Right lobe of liver (tissue), 6 donors: ENCODE measurements around the gene KIAA1958. TPM values are rescaled to one million over a fixed set of nuclear protein-coding genes. Genes with fewer than 3 reads are reported as not detected.

ENCODE experiments used
- ATAC-seq, 4 donors: fragments of 200-7000 bp; cut with Tn5 transposase; one replicate each; pipeline ENCODE4 v1.9.1; 2020; ENCODE audit warnings: mild to moderate bottlenecking in 4 of 4, moderate library complexity in 4 of 4
- DNase-seq, 3 donors: peaks; one replicate each; pipeline ENCODE4 v3.0.0-alpha.2; 2020
- H3K27ac ChIP-seq, 3 donors: fragments of 200-600 bp; one replicate each; pipeline ENCODE4 v1.8.0; 2022
- H3K27me3 ChIP-seq, 2 donors: fragments of 200-600 bp; one replicate each; pipeline ENCODE4 v1.8.0; 2022
- H3K36me3 ChIP-seq, 4 donors: fragments of 200-600 bp; sonication (generic) in 1 of 4; one replicate each; pipeline versions ENCODE4 v1.5.1 to v1.8.0; 2017 to 2022; ENCODE audit warnings: control low read depth in 1 of 4
- H3K4me1 ChIP-seq, 4 donors: fragments of 200-600 bp; sonication (generic) in 1 of 4; one replicate each; pipeline versions ENCODE4 v1.5.1 to v1.8.0; 2017 to 2022; ENCODE audit warnings: control low read depth in 1 of 4
- H3K4me3 ChIP-seq, 3 donors: fragments of 200-600 bp; one replicate each; pipeline ENCODE4 v1.8.0; 2022
- H3K9me3 ChIP-seq, 4 donors: fragments of 200-600 bp; sonication (generic) in 1 of 4; one replicate each; pipeline versions ENCODE4 v1.5.1 to v1.8.0; 2017 to 2022; ENCODE audit warnings: control low read depth in 1 of 4
- CTCF ChIP-seq, 4 donors: fragments of 200-600 bp in 3 of 4; fragments of 450-650 bp in 1 of 4; IDR thresholded peaks; one replicate each; pipeline versions ENCODE4 v1.5.1 to v1.8.0; 2016 to 2022; ENCODE audit warnings: antibody characterized with exemption in 4 of 4, mild to moderate bottlenecking in 2 of 4
- POLR2A ChIP-seq: fragments of 450-650 bp; IDR thresholded peaks from one replicate; pipeline ENCODE4 v1.6.1; 2017; ENCODE audit warnings: antibody characterized with exemption, mild to moderate bottlenecking
- WGBS: methylation state at CpG from one replicate; pipeline ENCODE4 v1.1.6; 2018; ENCODE audit warnings: low coverage, low lambda C conversion rate; ENCODE audit not compliant: insufficient coverage; ENCODE audit errors: missing lambda C conversion rate; 5-methylcytosine and 5-hydroxymethylcytosine counted together
- intact Hi-C, 2 donors: fragments of 100-400 bp; cut with DNase I; formaldehyde crosslinking; loops; one replicate each; pipeline versions ENCODE4 v1.11.2 to v1.14.1; 2022
- total RNA-seq, 6 experiments: library from RNA; depleted of rRNA in 2 of 6; stranded (reverse); fragments of >200 nt in 2 of 6; fragmentation: NEBNext Ultra II Directional in 3 of 6; extraction: Animal tissue kit (Norgen Biotek cat#: 25700) in 3 of 6; gene quantifications; one replicate each; pipeline versions ENCODE4 v1.1.0 to v1.2.4, GENCODE V29; 2016 to 2023
- donor health status: DM: no; HTN: yes; CAD: no.
- donor health status: DM: no; HTN: no; CAD: no.
- donor health status: DM: no; HTN: no; CAD: no.
- donor health status: DM: no; HTN: yes; CAD: no.
- donor health status: DM: no; HTN: yes; CAD: no.

The KIAA1958 gene
- total RNA-seq, 6 experiments from 2014 or later = 5.7 to 8.1 (median 7.0) TPM

- DNase-seq = no peak
- no peak for TF ChIP-seq CTCF (IDR thresholded peaks at IDR 0.05)
- TF ChIP-seq POLR2A = no peak
- Histone ChIP-seq H3K36me3 (no peaks in the 10 kb centered on the region), H3K27ac (peak overlapping the region; percentile 24 to 79 (median 75)), H3K27me3 (no peaks in the 10 kb centered on the region), H3K9me3 (no peaks in the 10 kb centered on the region), H3K4me1 (peaks cover 0 to 42% (median 11%) of the 10 kb centered on the region in 4 donors), H3K4me3 (peak overlapping the region in 2 of 3 donors; percentile 1 to 17)
- intact Hi-C loops = no loop called here
- 38% methylated on average over 4 of the region's 4 CpGs for WGBS
- peak; percentile 65 to 72 (median 70) for ATAC-seq
Measured at GRCh38 chr9:112505086-112505485, 18.5 kb downstream of the KIAA1958 start.

- no peak for TF ChIP-seq CTCF (IDR thresholded peaks at IDR 0.05)
- no peak for TF ChIP-seq POLR2A
- peak overlapping the region in 2 of 3 donors; percentile 1 to 17 for H3K4me3 ChIP-seq
- ATAC-seq (peak; percentile 66 to 82 (median 74)), DNase-seq (no peak)
- no peaks in the 10 kb centered on the region for H3K27me3 ChIP-seq
- H3K4me1 ChIP-seq = peaks cover 0 to 42% (median 11%) of the 10 kb centered on the region in 4 donors
- intact Hi-C loops = no loop called here
- H3K36me3 ChIP-seq = no peaks in the 10 kb centered on the region
- H3K9me3 ChIP-seq = no peaks in the 10 kb centered on the region
- H3K27ac ChIP-seq = peak overlapping the region; percentile 24 to 79 (median 75)
- 26% methylated on average over 4 of the region's 4 CpGs for WGBS
Measured at GRCh38 chr9:112505607-112506006, 19.0 kb downstream of the KIAA1958 start.

- H3K4me3 ChIP-seq = no peak overlapping the region
- H3K9me3 ChIP-seq = no peaks in the 10 kb centered on the region
- H3K27me3 ChIP-seq = no peaks in the 10 kb centered on the region
- ATAC-seq (no peak), DNase-seq (no peak)
- peak overlapping the region in 2 of 3 donors; percentile 75 to 79 for H3K27ac ChIP-seq
- H3K36me3 ChIP-seq = no peaks in the 10 kb centered on the region
- H3K4me1 ChIP-seq = peaks cover 0 to 38% (median 10%) of the 10 kb centered on the region in 4 donors
- intact Hi-C loops = no loop called here
- TF ChIP-seq CTCF (IDR thresholded peaks at IDR 0.05) (no peak), POLR2A (no peak)
- WGBS = 58% methylated on average over 2 of the region's 2 CpGs
Measured at GRCh38 chr9:112506571-112506970, 19.9 kb downstream of the KIAA1958 start.

- TF ChIP-seq CTCF (IDR thresholded peaks at IDR 0.05) (no peak), POLR2A (no peak)
- WGBS = 96% methylated on average over 2 of the region's 2 CpGs
- H3K36me3 ChIP-seq = no peaks in the 10 kb centered on the region
- H3K27me3 ChIP-seq = no peaks in the 10 kb centered on the region
- intact Hi-C loops = no loop called here
- H3K4me3 ChIP-seq = no peak overlapping the region
- peaks cover 0 to 32% (median 9%) of the 10 kb centered on the region in 4 donors for H3K4me1 ChIP-seq
- ATAC-seq (no peak), DNase-seq (no peak)
- H3K27ac ChIP-seq = peak overlapping the region in 2 of 3 donors; percentile 75 to 79
- H3K9me3 ChIP-seq = no peaks in the 10 kb centered on the region
Measured at GRCh38 chr9:112507001-112507680, 20.5 kb downstream of the KIAA1958 start.
